Measurements from ENCODE around the gene SPNS1. TPM values are rescaled to one million over a fixed set of nuclear protein-coding genes. Genes with fewer than 3 reads are reported as not detected.
A peak's percentile ranks its signal among the peaks of the same experiment; 100 is the strongest.

SPNS1 gene
- total RNA-seq, 1 donor from 2014 or later = 44.5 TPM

DNA sequence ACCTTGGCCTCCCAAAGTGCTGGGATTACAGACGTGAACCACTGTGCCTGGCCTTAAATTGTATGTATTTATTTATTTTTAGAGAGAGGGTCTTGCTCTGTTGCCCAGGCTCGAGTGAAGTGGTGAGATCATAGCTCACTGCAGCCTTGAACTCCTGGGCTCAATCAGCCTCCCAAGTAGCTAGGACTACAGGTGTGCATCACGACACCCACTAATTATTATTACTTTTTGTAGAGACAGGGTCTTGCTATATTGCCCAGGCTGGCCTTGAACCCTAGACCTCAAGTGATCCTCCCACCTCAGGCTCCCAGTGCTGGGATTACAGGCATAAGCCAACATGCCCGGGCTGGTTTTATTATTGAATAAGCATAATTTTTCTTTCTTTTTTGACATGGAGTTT lies 27.9 kb upstream of the SPNS1 start:
- DNase-seq (ENCODE audit: low spot score in 2 of 2, unreplicated experiment in 2 of 2) = no peak
- Mint-ChIP-seq H3K27me3 (ENCODE audit: low read depth) (peaks cover 4% of the 10 kb centered on the region), H3K36me3 (no peaks in the 10 kb centered on the region), H3K4me3 (no peak overlapping the region), H3K9me3 (no peaks in the 10 kb centered on the region), H3K27ac (no peak overlapping the region), H3K4me1 (peaks cover 15% of the 10 kb centered on the region)
- TF ChIP-seq, protein P1, sequence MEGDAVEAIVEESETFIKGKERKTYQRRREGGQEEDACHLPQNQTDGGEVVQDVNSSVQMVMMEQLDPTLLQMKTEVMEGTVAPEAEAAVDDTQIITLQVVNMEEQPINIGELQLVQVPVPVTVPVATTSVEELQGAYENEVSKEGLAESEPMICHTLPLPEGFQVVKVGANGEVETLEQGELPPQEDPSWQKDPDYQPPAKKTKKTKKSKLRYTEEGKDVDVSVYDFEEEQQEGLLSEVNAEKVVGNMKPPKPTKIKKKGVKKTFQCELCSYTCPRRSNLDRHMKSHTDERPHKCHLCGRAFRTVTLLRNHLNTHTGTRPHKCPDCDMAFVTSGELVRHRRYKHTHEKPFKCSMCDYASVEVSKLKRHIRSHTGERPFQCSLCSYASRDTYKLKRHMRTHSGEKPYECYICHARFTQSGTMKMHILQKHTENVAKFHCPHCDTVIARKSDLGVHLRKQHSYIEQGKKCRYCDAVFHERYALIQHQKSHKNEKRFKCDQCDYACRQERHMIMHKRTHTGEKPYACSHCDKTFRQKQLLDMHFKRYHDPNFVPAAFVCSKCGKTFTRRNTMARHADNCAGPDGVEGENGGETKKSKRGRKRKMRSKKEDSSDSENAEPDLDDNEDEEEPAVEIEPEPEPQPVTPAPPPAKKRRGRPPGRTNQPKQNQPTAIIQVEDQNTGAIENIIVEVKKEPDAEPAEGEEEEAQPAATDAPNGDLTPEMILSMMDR (IDR thresholded peaks at IDR 0.05; ENCODE audit: unreplicated experiment) = no peak

DNA sequence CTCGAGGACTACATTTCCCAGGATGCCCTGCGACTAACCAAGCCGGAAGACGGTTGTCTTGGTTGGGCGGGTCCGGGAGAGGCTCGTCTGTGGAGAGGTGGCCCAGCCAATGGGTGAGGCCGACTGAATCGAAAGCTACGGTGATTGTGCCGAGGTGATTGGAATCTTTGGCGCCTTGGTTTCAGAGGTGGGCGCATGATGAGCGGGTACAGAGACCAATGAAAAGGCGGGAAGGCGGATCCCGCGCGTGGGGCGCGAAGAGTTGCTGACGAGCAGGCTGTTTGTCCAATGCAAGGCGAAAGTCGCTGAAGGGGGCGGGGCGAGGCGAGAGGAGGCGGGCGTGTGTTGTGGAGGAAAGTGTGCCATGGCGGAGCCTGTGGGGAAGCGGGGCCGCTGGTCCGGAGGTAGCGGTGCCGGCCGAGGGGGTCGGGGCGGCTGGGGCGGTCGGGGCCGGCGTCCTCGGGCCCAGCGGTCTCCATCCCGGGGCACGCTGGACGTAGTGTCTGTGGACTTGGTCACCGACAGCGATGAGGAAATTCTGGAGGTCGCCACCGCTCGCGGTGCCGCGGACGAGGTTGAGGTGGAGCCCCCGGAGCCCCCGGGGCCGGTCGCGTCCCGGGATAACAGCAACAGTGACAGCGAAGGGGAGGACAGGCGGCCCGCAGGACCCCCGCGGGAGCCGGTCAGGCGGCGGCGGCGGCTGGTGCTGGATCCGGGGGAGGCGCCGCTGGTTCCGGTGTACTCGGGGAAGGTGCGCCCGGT lies 23.7 kb upstream of the SPNS1 start, which contains the start of gene NFATC2IP:
TSS of gene NFATC2IP (plus strand) at position 290 of the 762 bp plus-strand sequence. CDS start at position 365, 75 bp downstream.
- Mint-ChIP-seq H3K27ac (peak within 1 kb of the TSS; percentile 91), H3K4me1 (peaks cover 17% of the 10 kb centered on the region), H3K9me3 (no peaks in the 10 kb centered on the region), H3K27me3 (ENCODE audit: low read depth) (peaks cover 4% of the 10 kb centered on the region), H3K36me3 (peaks cover 5% of the 10 kb centered on the region), H3K4me3 (peak within 1 kb of the TSS; percentile 92)
- TF ChIP-seq, protein P1 (IDR thresholded peaks at IDR 0.05; ENCODE audit: unreplicated experiment) = no peak
- DNase-seq (ENCODE audit: low spot score in 2 of 2, unreplicated experiment in 2 of 2) = peak; percentile 99 to 100

DNA sequence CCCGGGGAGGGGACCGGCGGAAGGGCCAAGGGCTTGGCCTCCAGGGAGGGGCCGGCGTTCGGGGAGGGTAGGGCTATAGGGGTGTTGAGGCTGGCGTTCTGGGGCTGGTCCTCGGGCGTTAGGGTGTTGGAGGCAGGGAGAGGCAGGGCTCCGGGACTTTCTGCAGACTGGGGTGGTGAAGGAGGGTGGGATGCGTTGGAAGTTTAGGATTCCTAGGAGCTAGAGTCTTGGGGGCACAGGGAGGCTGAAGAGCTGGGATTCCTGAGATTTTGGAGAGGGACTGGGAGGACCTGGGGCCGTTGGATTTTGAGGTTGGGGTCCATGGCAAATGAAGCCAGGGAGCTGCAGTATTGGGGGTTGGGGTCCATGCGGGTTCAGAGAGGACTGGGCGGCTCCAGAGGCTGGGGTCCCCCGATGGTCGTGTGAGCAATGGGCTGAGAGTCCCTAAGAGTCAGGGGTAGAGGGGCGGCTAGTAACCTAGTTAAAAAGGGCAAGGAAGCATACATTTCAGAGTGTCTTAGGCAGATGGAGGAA lies 23.1 kb upstream of the SPNS1 start:
- Mint-ChIP-seq H3K4me1 (peaks cover 16% of the 10 kb centered on the region), H3K27ac (peak overlapping the region; percentile 82), H3K9me3 (no peaks in the 10 kb centered on the region), H3K27me3 (ENCODE audit: low read depth) (peaks cover 4% of the 10 kb centered on the region), H3K36me3 (peaks cover 9% of the 10 kb centered on the region), H3K4me3 (peak overlapping the region; percentile 92)
- TF ChIP-seq, protein P1 (IDR thresholded peaks at IDR 0.05; ENCODE audit: unreplicated experiment) = no peak
- DNase-seq (ENCODE audit: low spot score in 2 of 2, unreplicated experiment in 2 of 2) = peak in 1 of 2 experiments; percentile 63

DNA sequence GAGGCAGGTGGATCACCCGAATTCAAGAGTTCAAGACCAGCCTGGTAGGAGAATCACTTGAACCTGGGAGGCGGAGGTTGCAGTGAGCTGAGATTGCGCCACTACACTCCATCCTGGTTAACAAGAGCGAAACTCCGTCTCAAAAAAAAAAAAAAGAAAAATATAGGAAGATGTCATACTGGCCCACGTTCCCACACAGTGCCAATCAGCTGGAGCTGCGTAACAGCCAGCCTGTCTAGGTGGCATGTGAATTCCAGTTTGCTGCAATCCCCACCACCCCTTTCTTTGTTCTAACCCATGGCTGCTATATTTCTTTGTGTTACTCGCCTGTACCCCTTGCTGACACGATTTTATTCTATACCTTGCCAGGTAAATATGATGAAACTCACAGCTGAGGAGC lies 16.4 kb upstream of the SPNS1 start:
- H3K27ac Mint-ChIP-seq = no peak overlapping the region
- TF ChIP-seq, protein P1 (IDR thresholded peaks at IDR 0.05; ENCODE audit: unreplicated experiment) = no peak
- H3K4me3 Mint-ChIP-seq = no peak overlapping the region
- no peaks in the 10 kb centered on the region for H3K27me3 Mint-ChIP-seq (ENCODE audit: low read depth)
- no peaks in the 10 kb centered on the region for H3K4me1 Mint-ChIP-seq
- no peak for DNase-seq (ENCODE audit: low spot score in 2 of 2, unreplicated experiment in 2 of 2)
- no peaks in the 10 kb centered on the region for H3K9me3 Mint-ChIP-seq
- H3K36me3 Mint-ChIP-seq = peaks cover 29% of the 10 kb centered on the region

DNA sequence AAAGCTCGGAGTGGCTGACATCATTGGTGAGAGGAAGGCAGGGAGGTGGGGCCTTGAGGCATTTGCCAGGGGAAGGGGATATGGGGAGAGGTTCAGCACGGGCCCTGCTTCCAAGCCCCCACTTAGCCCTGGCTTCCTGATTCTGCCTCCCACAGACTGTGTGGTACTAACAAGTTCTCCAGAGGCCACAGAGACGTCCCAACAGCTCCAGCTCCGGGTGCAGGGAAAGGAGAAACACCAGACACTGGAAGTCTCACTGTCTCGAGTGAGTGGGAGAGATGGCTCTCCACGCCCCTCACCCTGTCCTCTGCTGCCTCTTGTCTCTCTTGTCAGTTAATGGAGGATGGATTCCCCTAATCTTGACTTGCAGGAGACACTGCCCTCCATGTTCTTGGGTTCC lies 15.7 kb upstream of the SPNS1 start:
- H3K36me3 Mint-ChIP-seq = peaks cover 34% of the 10 kb centered on the region
- H3K27ac Mint-ChIP-seq = no peak overlapping the region
- no peaks in the 10 kb centered on the region for H3K9me3 Mint-ChIP-seq
- no peak for DNase-seq (ENCODE audit: low spot score in 2 of 2, unreplicated experiment in 2 of 2)
- H3K27me3 Mint-ChIP-seq (ENCODE audit: low read depth) = no peaks in the 10 kb centered on the region
- no peak overlapping the region for H3K4me3 Mint-ChIP-seq
- H3K4me1 Mint-ChIP-seq = no peaks in the 10 kb centered on the region
- TF ChIP-seq, protein P1 (IDR thresholded peaks at IDR 0.05; ENCODE audit: unreplicated experiment) = no peak
